SK-N-MC (cell line): Measurements from ENCODE around the gene PLIN5.

Experiments used
- DNase-seq: peaks from one replicate; pipeline ENCODE4 v3.0.0-alpha.2; 2011; ENCODE audit warnings: low read depth, low spot score
- H3K27ac ChIP-seq: fragments of 200-600 bp; sonication (generic); 2 replicates; pipeline ENCODE4 v1.5.1; 2016; ENCODE audit warnings: mixed run types
- H3K36me3 ChIP-seq: fragments of 200-600 bp; sonication (generic); 2 replicates; pipeline ENCODE4 v1.6.1; 2017; ENCODE audit warnings: antibody characterized with exemption, low read length, mixed read lengths; ENCODE audit not compliant: insufficient read depth
- H3K4me3 ChIP-seq: fragments of 200-600 bp; sonication (generic); 2 replicates; pipeline ENCODE4 v1.5.1; 2016
- H3K9ac ChIP-seq: fragments of 200-600 bp; sonication (generic); 2 replicates; pipeline ENCODE4 v1.8.0; 2017; ENCODE audit warnings: mixed run types, mixed read lengths; ENCODE audit not compliant: insufficient read length
- H3K9me3 ChIP-seq: fragments of 200-600 bp; sonication (generic); 2 replicates; pipeline ENCODE4 v1.6.1; 2017; ENCODE audit warnings: low read depth, mild to moderate bottlenecking, antibody characterized with exemption, low read length, moderate library complexity, mixed read lengths
- EZH2 ChIP-seq: fragments of 200-600 bp; sonication (generic); IDR thresholded peaks from one replicate; pipeline ENCODE4 v1.6.1; 2017; ENCODE audit warnings: antibody characterized with exemption
- FOXP2 ChIP-seq: optimal IDR thresholded peaks from 2 replicates; pipeline ENCODE3; 2011; ENCODE audit warnings: mild to moderate bottlenecking, moderate library complexity; ENCODE audit not compliant: insufficient read depth; ENCODE audit errors: extremely low read length, control extremely low read depth
- POLR2AphosphoS5 ChIP-seq: IDR thresholded peaks from 2 replicates; pipeline ENCODE4 v1.6.1; 2012; ENCODE audit warnings: mild to moderate bottlenecking, low read depth, low read length, borderline replicate concordance

Gene PLIN5

GRCh38 chr19:4499318-4499717, 35.7 kb downstream of the PLIN5 start:
- H3K9ac ChIP-seq, result no peak overlapping the region
- no peak overlapping the region for H3K27ac ChIP-seq
- DNase-seq, result no peak
- no peak for TF ChIP-seq POLR2AphosphoS5
- no peak for TF ChIP-seq EZH2
- TF ChIP-seq FOXP2, result no peak
- H3K36me3 ChIP-seq, result peaks cover 6% of the 10 kb centered on the region; the same call in 1 of the 2 replicates
- no peaks in the 10 kb centered on the region for H3K9me3 ChIP-seq
- H3K4me3 ChIP-seq, result no peak overlapping the region

- no peaks in the 10 kb centered on the region for H3K9me3 ChIP-seq
- H3K36me3 ChIP-seq, result peaks cover 6% of the 10 kb centered on the region; the same call in 1 of the 2 replicates
- no peak overlapping the region for H3K27ac ChIP-seq
- no peak overlapping the region for H3K4me3 ChIP-seq
- TF ChIP-seq FOXP2, result no peak
- no peak for TF ChIP-seq POLR2AphosphoS5
- TF ChIP-seq EZH2, result no peak
- DNase-seq, result no peak
- H3K9ac ChIP-seq, result no peak overlapping the region
Measured at GRCh38 chr19:4498694-4499093, 36.3 kb downstream of the PLIN5 start.

- Histone ChIP-seq H3K27ac (no peak overlapping the region), H3K4me3 (no peak overlapping the region), H3K36me3 (peaks cover 6% of the 10 kb centered on the region; the same call in 1 of the 2 replicates), H3K9ac (no peak overlapping the region), H3K9me3 (no peaks in the 10 kb centered on the region)
- no peak for TF ChIP-seq FOXP2
- TF ChIP-seq POLR2AphosphoS5, result no peak
- no peak for TF ChIP-seq EZH2
- no peak for DNase-seq
Measured at GRCh38 chr19:4497770-4498389, 37.1 kb downstream of the PLIN5 start.

- H3K9me3 ChIP-seq, result no peaks in the 10 kb centered on the region
- no peak overlapping the region for H3K9ac ChIP-seq
- no peak overlapping the region for H3K27ac ChIP-seq
- H3K4me3 ChIP-seq, result no peak overlapping the region
- no peak for DNase-seq
- no peak for TF ChIP-seq POLR2AphosphoS5
- TF ChIP-seq EZH2, result no peak
- no peak for TF ChIP-seq FOXP2
- H3K36me3 ChIP-seq, result peaks cover 17% of the 10 kb centered on the region; the same call in 1 of the 2 replicates
Measured at GRCh38 chr19:4496304-4496703, 38.7 kb downstream of the PLIN5 start.

GRCh38 chr19:4495471-4495870, 39.6 kb downstream of the PLIN5 start:
- H3K36me3 ChIP-seq, result peaks cover 17% of the 10 kb centered on the region; the same call in 1 of the 2 replicates

GRCh38 chr19:4494691-4495064, 40.3 kb downstream of the PLIN5 start:
- DNase-seq, result no peak
- H3K9me3 ChIP-seq, result no peaks in the 10 kb centered on the region
- H3K36me3 ChIP-seq, result peaks cover 17% of the 10 kb centered on the region; the same call in 1 of the 2 replicates
- no peak overlapping the region for H3K9ac ChIP-seq
- H3K4me3 ChIP-seq, result no peak overlapping the region
- H3K27ac ChIP-seq, result no peak overlapping the region
- no peak for TF ChIP-seq POLR2AphosphoS5
- no peak for TF ChIP-seq EZH2
- no peak for TF ChIP-seq FOXP2

More at GRCh38 chr19:4495471-4495870, 39.6 kb downstream of the PLIN5 start:
- TF ChIP-seq EZH2, result no peak
- H3K9me3 ChIP-seq, result no peaks in the 10 kb centered on the region
- DNase-seq, result no peak
- H3K9ac ChIP-seq, result no peak overlapping the region
- H3K27ac ChIP-seq, result no peak overlapping the region
- no peak overlapping the region for H3K4me3 ChIP-seq

- no peak overlapping the region for H3K27ac ChIP-seq
Measured at GRCh38 chr19:4493929-4494690, 40.9 kb downstream of the PLIN5 start.

GRCh38 chr19:4493104-4493928, 41.7 kb downstream of the PLIN5 start:
- no peak overlapping the region for H3K27ac ChIP-seq
- no peaks in the 10 kb centered on the region for H3K9me3 ChIP-seq
- DNase-seq, result no peak
- H3K4me3 ChIP-seq, result no peak overlapping the region
- H3K36me3 ChIP-seq, result peaks cover 17% of the 10 kb centered on the region; the same call in 1 of the 2 replicates
- no peak overlapping the region for H3K9ac ChIP-seq
- no peak for TF ChIP-seq EZH2

More at GRCh38 chr19:4493929-4494690, 40.9 kb downstream of the PLIN5 start:
- H3K9me3 ChIP-seq, result no peaks in the 10 kb centered on the region
- H3K4me3 ChIP-seq, result no peak overlapping the region
- H3K9ac ChIP-seq, result no peak overlapping the region
- peaks cover 17% of the 10 kb centered on the region; the same call in 1 of the 2 replicates for H3K36me3 ChIP-seq
- TF ChIP-seq EZH2 (no peak), POLR2AphosphoS5 (no peak), FOXP2 (no peak)
- no peak for DNase-seq
